Activated CD8-positive, alpha-beta memory T cell treated with anti-CD3 and anti-CD28 coated beads for 36 hours (primary cell): ENCODE results near the gene C4orf33. TPM values are rescaled to one million over a fixed set of nuclear protein-coding genes. Genes with fewer than 3 reads are reported as not detected.

Source experiments
- total RNA-seq, 2 experiments: library from RNA; stranded (reverse); gene quantifications; one replicate each; pipeline ENCODE4 v1.2.3, GENCODE V29; 2021

The C4orf33 gene
- total RNA-seq, 2 experiments from 2014 or later = 9.0 to 10.1 TPM

Other genes starting within 250 kb of the C4orf33 start
- 10 to 100 TPM; 18.2 to 18.8 TPM for gene SCLT1, start 2.6 kb upstream of the C4orf33 start, total RNA-seq